MM.1S (cell line): Measurements from ENCODE around the gene PRR14.

ENCODE experiments used
- CTCF ChIP-seq: fragments of 300-600 bp; sonication (generic); IDR thresholded peaks from 2 replicates; pipeline ENCODE4 v1.5.1; 2016; ENCODE audit warnings: antibody characterized with exemption, low read length, mixed read lengths
- EZH2 ChIP-seq: fragments of 300-600 bp; sonication (generic); optimal IDR thresholded peaks from 2 replicates; pipeline ENCODE3; 2017; ENCODE audit warnings: low read depth, mild to moderate bottlenecking, antibody characterized with exemption, low read length, mixed read lengths
- EZH2phosphoT487 ChIP-seq: fragments of 300-600 bp; sonication (generic); IDR thresholded peaks from 2 replicates; pipeline ENCODE4 v1.6.1; 2018; ENCODE audit warnings: antibody characterized with exemption, low read length

- no peak for TF ChIP-seq CTCF
- TF ChIP-seq EZH2, result no peak
- no peak for TF ChIP-seq EZH2phosphoT487
These were observed 31.6 kb upstream of the PRR14 start for GRCh38 chr16:30619202-30619601.
